ENCODE measurements around the gene AKAP12. TPM values are rescaled to one million over a fixed set of nuclear protein-coding genes. Genes with fewer than 3 reads are reported as not detected.
A peak's percentile ranks its signal among the peaks of the same experiment; 100 is the strongest.

AKAP12 gene
- total RNA-seq = 0.29 and 0.69 TPM in 2 replicates

GRCh38 chr6:151239603-151240035 is at the start of gene AKAP12:
Gene AKAP12 (plus strand): TSS chr6:151239967. CDS start chr6:151240563, 596 bp downstream.
- no peaks in the 10 kb centered on the region for H3K36me3 Mint-ChIP-seq (ENCODE audit: low read depth)
- POLR2A ChIA-PET = no interaction called here
- CTCF ChIA-PET = no interaction called here
- no peak within 1 kb of the TSS for H3K27ac Mint-ChIP-seq
- intact Hi-C loops (cut with micrococcal nuclease) = no loop called here
- peak within 1 kb of the TSS; percentile 82 for H3K4me3 Mint-ChIP-seq
- H3K4me1 Mint-ChIP-seq = peaks cover 15% of the 10 kb centered on the region
- H3K9me3 Mint-ChIP-seq = no peaks in the 10 kb centered on the region
- DNase-seq = no peak
- H3K27me3 Mint-ChIP-seq = peaks cover 58% of the 10 kb centered on the region
- no peak for ATAC-seq (ENCODE audit: low read depth)
- TF ChIP-seq CTCF (IDR thresholded peaks at IDR 0.05) = no peak

- DNase-seq = no peak
- Mint-ChIP-seq H3K27ac (no peak overlapping the region), H3K4me1 (no peaks in the 10 kb centered on the region), H3K4me3 (no peak overlapping the region), H3K36me3 (ENCODE audit: low read depth) (no peaks in the 10 kb centered on the region), H3K9me3 (no peaks in the 10 kb centered on the region), H3K27me3 (peaks cover 3% of the 10 kb centered on the region)
- TF ChIP-seq CTCF (IDR thresholded peaks at IDR 0.05) = no peak
- ChIA-PET CTCF (no interaction called here), POLR2A (no interaction called here)
- ATAC-seq (ENCODE audit: low read depth) = no peak
- intact Hi-C loops (cut with micrococcal nuclease) = no loop called here
Measured at GRCh38 chr6:151191527-151191926, 48.2 kb upstream of the AKAP12 start.

- TF ChIP-seq CTCF (IDR thresholded peaks at IDR 0.05) = no peak
- no peak for DNase-seq
- intact Hi-C loops (cut with micrococcal nuclease) = no loop called here
- ATAC-seq (ENCODE audit: low read depth) = no peak
- CTCF ChIA-PET = no interaction called here
- POLR2A ChIA-PET = no interaction called here
- Mint-ChIP-seq H3K9me3 (no peaks in the 10 kb centered on the region), H3K4me3 (no peak overlapping the region), H3K4me1 (no peaks in the 10 kb centered on the region), H3K27ac (no peak overlapping the region), H3K27me3 (peaks cover 3% of the 10 kb centered on the region), H3K36me3 (ENCODE audit: low read depth) (no peaks in the 10 kb centered on the region)
Measured at GRCh38 chr6:151196555-151196954, 43.2 kb upstream of the AKAP12 start.

GRCh38 chr6:151197556-151197955 is 42.2 kb upstream of the AKAP12 start:
- ATAC-seq (ENCODE audit: low read depth) (no peak), DNase-seq (no peak)
- CTCF ChIA-PET = no interaction called here
- Mint-ChIP-seq H3K4me1 (no peaks in the 10 kb centered on the region), H3K4me3 (no peak overlapping the region), H3K27me3 (peaks cover under 1% of the 10 kb centered on the region), H3K9me3 (no peaks in the 10 kb centered on the region), H3K36me3 (ENCODE audit: low read depth) (no peaks in the 10 kb centered on the region), H3K27ac (no peak overlapping the region)
- POLR2A ChIA-PET = no interaction called here
- intact Hi-C loops (cut with micrococcal nuclease) = no loop called here
- no peak for TF ChIP-seq CTCF (IDR thresholded peaks at IDR 0.05)

- H3K27ac Mint-ChIP-seq = no peak overlapping the region
- CTCF ChIA-PET = no interaction called here
- POLR2A ChIA-PET = no interaction called here
- peaks cover 3% of the 10 kb centered on the region for H3K27me3 Mint-ChIP-seq
- DNase-seq = no peak
- TF ChIP-seq CTCF (IDR thresholded peaks at IDR 0.05) = no peak
- H3K9me3 Mint-ChIP-seq = no peaks in the 10 kb centered on the region
- H3K36me3 Mint-ChIP-seq (ENCODE audit: low read depth) = no peaks in the 10 kb centered on the region
- intact Hi-C loops (cut with micrococcal nuclease) = no loop called here
- H3K4me3 Mint-ChIP-seq = no peak overlapping the region
- ATAC-seq (ENCODE audit: low read depth) = no peak
- H3K4me1 Mint-ChIP-seq = no peaks in the 10 kb centered on the region
Measured at GRCh38 chr6:151199991-151200390, 39.8 kb upstream of the AKAP12 start.

All from activated B cell treated with CpG ODN at 0.5 μM for 24 hours (primary cell).